Endodermal cell (in vitro differentiated cells): ENCODE data around the gene GJA1. TPM values are rescaled to one million over a fixed set of nuclear protein-coding genes. Genes with fewer than 3 reads are reported as not detected.
"Not testable (repeated sequence)": the region's sequence is repeated elsewhere in the genome, so short reads cannot be mapped to it uniquely, and the experiment has no call there.

Experiments
- DNase-seq: peaks from one replicate; pipeline ENCODE4 v3.0.0-alpha.2; 2017
- H3K27ac ChIP-seq: 2 replicates; pipeline ENCODE4 v1.5.1; 2013; ENCODE audit warnings: mild to moderate bottlenecking, low read depth, low read length, moderate library complexity
- H3K27me3 ChIP-seq: 2 replicates; pipeline ENCODE4 v1.6.1; 2013; ENCODE audit warnings: mild to moderate bottlenecking, low read length, moderate library complexity; ENCODE audit not compliant: insufficient read depth, control insufficient read depth, poor library complexity, severe bottlenecking
- H3K36me3 ChIP-seq: 2 replicates; pipeline ENCODE4 v1.7.0; 2013; ENCODE audit warnings: mild to moderate bottlenecking, low read length, moderate library complexity; ENCODE audit not compliant: control insufficient read depth, insufficient read depth
- H3K4me1 ChIP-seq: one replicate; pipeline ENCODE4 v1.7.0; 2013; ENCODE audit warnings: low read length; ENCODE audit not compliant: control insufficient read depth, insufficient read depth
- H3K4me3 ChIP-seq: 2 replicates; pipeline ENCODE4 v1.5.1; 2013; ENCODE audit warnings: mild to moderate bottlenecking, low read length, moderate library complexity
- H3K9ac ChIP-seq: 2 replicates; pipeline ENCODE4 v1.6.1; 2013; ENCODE audit warnings: mild to moderate bottlenecking, low read length, moderate library complexity; ENCODE audit not compliant: poor library complexity, severe bottlenecking; ENCODE audit errors: extremely low read depth
- H3K9me3 ChIP-seq: 2 replicates; pipeline ENCODE4 v1.6.1; 2013; ENCODE audit warnings: mild to moderate bottlenecking, low read length, moderate library complexity; ENCODE audit not compliant: control insufficient read depth
- H3K27ac Mint-ChIP-seq: 2 replicates; pipeline ENCODE4 v1.8.0; 2020; ENCODE audit warnings: mixed read lengths
- H3K27me3 Mint-ChIP-seq: 2 replicates; pipeline ENCODE4 v1.8.0; 2021; ENCODE audit warnings: mild to moderate bottlenecking, mixed read lengths; ENCODE audit not compliant: insufficient read depth
- H3K36me3 Mint-ChIP-seq: 2 replicates; pipeline ENCODE4 v1.8.0; 2020; ENCODE audit warnings: low read depth, mixed read lengths
- H3K4me1 Mint-ChIP-seq: 2 replicates; pipeline ENCODE4 v1.8.0; 2020; ENCODE audit warnings: mixed read lengths
- H3K4me3 Mint-ChIP-seq: 2 replicates; pipeline ENCODE4 v1.8.0; 2020; ENCODE audit warnings: mild to moderate bottlenecking, moderate library complexity, mixed read lengths
- H3K9me3 Mint-ChIP-seq: 2 replicates; pipeline ENCODE4 v1.8.0; 2020; ENCODE audit warnings: mild to moderate bottlenecking, mixed read lengths
- CTCF ChIP-seq: fragments of 200-600 bp; sonication (generic); conservative IDR thresholded peaks from 2 replicates; pipeline ENCODE4 v1.5.0; 2021; ENCODE audit warnings: antibody characterized with exemption, mild to moderate bottlenecking
- WGBS, 2 experiments: methylation state at CpG; one replicate each; pipeline versions ENCODE4 v1.1.5 to v1.1.7; 2013; ENCODE audit warnings: missing lambda C conversion rate in 2 of 2, mixed read lengths in 1 of 2; ENCODE audit not compliant: insufficient coverage in 1 of 2, insufficient read length in 1 of 2; 5-methylcytosine and 5-hydroxymethylcytosine counted together
- total RNA-seq, 2 donors: library from RNA; stranded (reverse); fragmentation: NEBNext Ultra II Directional in 1 of 2; extraction: Animal tissue kit (Norgen Biotek cat#: 25700) in 1 of 2; gene quantifications; 2 replicates in 1 of 2; 3 replicates in 1 of 2; pipeline ENCODE4 v1.2.1, GENCODE V29; 2021

Gene GJA1
- total RNA-seq, 2 donors from 2014 or later = 706 to 1,121 TPM

GRCh38 chr6:121430514-121431460, 4.7 kb upstream of the GJA1 start:
- Histone ChIP-seq H3K4me1 (no peaks in the 10 kb centered on the region), H3K9ac (no peak overlapping the region), H3K9me3 (no peaks in the 10 kb centered on the region), H3K27me3 (no peaks in the 10 kb centered on the region), H3K36me3 (no peaks in the 10 kb centered on the region), H3K4me3 (peak overlapping the region; percentile 69), H3K27ac (no peak overlapping the region)
- peak; percentile 82 for TF ChIP-seq CTCF
- no peaks in the 10 kb centered on the region for H3K27me3 Mint-ChIP-seq
- no peaks in the 10 kb centered on the region for H3K36me3 Mint-ChIP-seq
- WGBS, 2 experiments = 12 to 41% methylated on average over 7 to 8 of the region's 10 CpGs
- no peak for DNase-seq
- H3K27ac Mint-ChIP-seq = peak overlapping the region; percentile 24
- H3K9me3 Mint-ChIP-seq = no peaks in the 10 kb centered on the region
- H3K4me3 Mint-ChIP-seq = peak overlapping the region; percentile 6
- peaks cover 30% of the 10 kb centered on the region for H3K4me1 Mint-ChIP-seq

GRCh38 chr6:121431776-121432175, 3.7 kb upstream of the GJA1 start:
- H3K4me3 Mint-ChIP-seq, H3K9ac ChIP-seq, H3K4me3 ChIP-seq, H3K36me3 Mint-ChIP-seq, DNase-seq, H3K27me3 Mint-ChIP-seq, H3K36me3 ChIP-seq, H3K9me3 Mint-ChIP-seq, H3K9me3 ChIP-seq, H3K27me3 ChIP-seq, H3K27ac ChIP-seq, H3K4me1 ChIP-seq: not testable (repeated sequence)
- Mint-ChIP-seq H3K4me1 (peaks cover 30% of the 10 kb centered on the region), H3K27ac (peak overlapping the region; percentile 24)
- WGBS, 2 experiments = 80 to 93% methylated on average over 3 to 6 of the region's 6 CpGs

- H3K27me3 ChIP-seq = no peaks in the 10 kb centered on the region
- H3K9me3 ChIP-seq = no peaks in the 10 kb centered on the region
- H3K9ac ChIP-seq = no peak overlapping the region
- peaks cover 3% of the 10 kb centered on the region for H3K36me3 ChIP-seq
- Mint-ChIP-seq H3K4me1 (peaks cover 31% of the 10 kb centered on the region), H3K27ac (peak overlapping the region; percentile 77), H3K27me3 (no peaks in the 10 kb centered on the region), H3K4me3 (peak overlapping the region; percentile 93), H3K9me3 (no peaks in the 10 kb centered on the region), H3K36me3 (peaks cover 23% of the 10 kb centered on the region)
- H3K4me3 ChIP-seq = peak overlapping the region; percentile 88
- peak; percentile 27 for TF ChIP-seq CTCF
- WGBS, 2 experiments = 83 to 90% methylated on average over 10 to 13 of the region's 13 CpGs
- no peak overlapping the region for H3K27ac ChIP-seq
- peak; percentile 78 for DNase-seq
- H3K4me1 ChIP-seq = no peaks in the 10 kb centered on the region
Measured at GRCh38 chr6:121434037-121434770, 1.2 kb upstream of the GJA1 start.
